ENCODE data around the gene TFAP2A. TPM values are rescaled to one million over a fixed set of nuclear protein-coding genes. Genes with fewer than 3 reads are reported as not detected.

Gene TFAP2A
- total RNA-seq, 4 donors from 2014 or later = 0.31 to 4.6 (median 0.42) TPM; not detected in 1

- 16 to 18% methylated on average over 5 to 6 of the region's 7 CpGs for WGBS, 2 donors (ENCODE audit: low coverage in 1 of 2)
- Histone ChIP-seq H3K4me3 (no peak overlapping the region), H3K27me3 (peaks cover 97% of the 10 kb centered on the region), H3K9me3 (peaks cover 0 to 2% (median 0%) of the 10 kb centered on the region in 3 donors), H3K36me3 (no peaks in the 10 kb centered on the region), H3K27ac (no peak overlapping the region), H3K4me1 (peaks cover 0 to 29% (median 0%) of the 10 kb centered on the region in 3 donors)
- no peak for TF ChIP-seq POLR2A (IDR thresholded peaks at IDR 0.05)
- TF ChIP-seq EP300 (IDR thresholded peaks at IDR 0.05) = no peak
- TF ChIP-seq POLR2AphosphoS5 (IDR thresholded peaks at IDR 0.05) = no peak
- TF ChIP-seq, protein P1, sequence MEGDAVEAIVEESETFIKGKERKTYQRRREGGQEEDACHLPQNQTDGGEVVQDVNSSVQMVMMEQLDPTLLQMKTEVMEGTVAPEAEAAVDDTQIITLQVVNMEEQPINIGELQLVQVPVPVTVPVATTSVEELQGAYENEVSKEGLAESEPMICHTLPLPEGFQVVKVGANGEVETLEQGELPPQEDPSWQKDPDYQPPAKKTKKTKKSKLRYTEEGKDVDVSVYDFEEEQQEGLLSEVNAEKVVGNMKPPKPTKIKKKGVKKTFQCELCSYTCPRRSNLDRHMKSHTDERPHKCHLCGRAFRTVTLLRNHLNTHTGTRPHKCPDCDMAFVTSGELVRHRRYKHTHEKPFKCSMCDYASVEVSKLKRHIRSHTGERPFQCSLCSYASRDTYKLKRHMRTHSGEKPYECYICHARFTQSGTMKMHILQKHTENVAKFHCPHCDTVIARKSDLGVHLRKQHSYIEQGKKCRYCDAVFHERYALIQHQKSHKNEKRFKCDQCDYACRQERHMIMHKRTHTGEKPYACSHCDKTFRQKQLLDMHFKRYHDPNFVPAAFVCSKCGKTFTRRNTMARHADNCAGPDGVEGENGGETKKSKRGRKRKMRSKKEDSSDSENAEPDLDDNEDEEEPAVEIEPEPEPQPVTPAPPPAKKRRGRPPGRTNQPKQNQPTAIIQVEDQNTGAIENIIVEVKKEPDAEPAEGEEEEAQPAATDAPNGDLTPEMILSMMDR (IDR thresholded peaks at IDR 0.05) = no peak
- ATAC-seq = no peak
These were observed 7.8 kb upstream of the TFAP2A start for GRCh38 chr6:10422737-10423034.

DNA sequence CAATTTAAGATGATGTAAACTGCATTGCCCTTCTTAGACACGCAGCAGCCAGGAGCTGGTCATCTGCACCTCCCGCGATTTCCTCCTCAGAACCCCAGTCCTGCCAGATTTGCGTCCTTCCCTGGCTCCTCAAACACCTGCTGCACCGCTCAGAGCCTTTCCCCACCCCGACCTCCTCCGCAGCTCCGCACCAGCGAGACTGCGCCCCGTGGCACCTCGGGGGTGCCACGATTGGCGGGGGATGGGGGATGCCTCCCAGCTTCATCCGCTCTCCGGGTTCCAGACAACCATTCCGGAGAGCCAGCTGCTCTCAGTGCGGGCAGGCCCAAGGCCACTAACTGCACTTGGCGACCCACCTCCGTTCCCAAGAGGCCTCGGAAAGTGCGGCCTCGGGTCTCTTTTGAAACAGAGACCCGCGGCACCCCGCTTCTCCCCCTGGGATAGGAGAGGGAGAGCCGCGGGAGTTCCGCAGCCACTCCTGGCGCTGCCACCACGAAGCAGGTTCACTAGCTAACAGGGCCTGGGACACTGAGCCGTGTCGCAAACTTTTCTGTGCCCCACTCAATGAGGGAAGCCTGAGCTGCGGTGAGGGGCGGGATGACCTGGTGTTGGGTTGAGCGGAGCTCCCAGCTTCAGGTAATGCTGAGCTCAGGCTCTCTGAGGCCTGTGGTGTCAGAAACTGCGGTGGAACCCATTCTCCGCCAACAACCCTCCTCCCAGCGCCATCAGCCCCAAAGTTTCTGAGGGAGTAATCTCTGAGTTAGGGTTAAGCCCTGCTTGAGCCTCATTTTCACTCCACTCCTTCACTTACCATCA is 7.3 kb upstream of the TFAP2A start:
- peaks cover 0 to 33% (median 0%) of the 10 kb centered on the region in 3 donors for H3K4me1 ChIP-seq
- TF ChIP-seq, protein P1 (IDR thresholded peaks at IDR 0.05) = no peak
- TF ChIP-seq POLR2A (IDR thresholded peaks at IDR 0.05) (no peak), POLR2AphosphoS5 (IDR thresholded peaks at IDR 0.05) (no peak), EP300 (IDR thresholded peaks at IDR 0.05) (no peak)
- H3K27me3 ChIP-seq = peaks cover 99% of the 10 kb centered on the region
- peaks cover 0 to 4% (median 0%) of the 10 kb centered on the region in 3 donors for H3K9me3 ChIP-seq
- no peak overlapping the region for H3K4me3 ChIP-seq
- ATAC-seq = no peak
- WGBS, 2 donors (ENCODE audit: low coverage in 1 of 2) = 18 to 20% methylated on average over 1 to 6 of the region's 39 CpGs
- H3K36me3 ChIP-seq = no peaks in the 10 kb centered on the region
- no peak overlapping the region for H3K27ac ChIP-seq

DNA sequence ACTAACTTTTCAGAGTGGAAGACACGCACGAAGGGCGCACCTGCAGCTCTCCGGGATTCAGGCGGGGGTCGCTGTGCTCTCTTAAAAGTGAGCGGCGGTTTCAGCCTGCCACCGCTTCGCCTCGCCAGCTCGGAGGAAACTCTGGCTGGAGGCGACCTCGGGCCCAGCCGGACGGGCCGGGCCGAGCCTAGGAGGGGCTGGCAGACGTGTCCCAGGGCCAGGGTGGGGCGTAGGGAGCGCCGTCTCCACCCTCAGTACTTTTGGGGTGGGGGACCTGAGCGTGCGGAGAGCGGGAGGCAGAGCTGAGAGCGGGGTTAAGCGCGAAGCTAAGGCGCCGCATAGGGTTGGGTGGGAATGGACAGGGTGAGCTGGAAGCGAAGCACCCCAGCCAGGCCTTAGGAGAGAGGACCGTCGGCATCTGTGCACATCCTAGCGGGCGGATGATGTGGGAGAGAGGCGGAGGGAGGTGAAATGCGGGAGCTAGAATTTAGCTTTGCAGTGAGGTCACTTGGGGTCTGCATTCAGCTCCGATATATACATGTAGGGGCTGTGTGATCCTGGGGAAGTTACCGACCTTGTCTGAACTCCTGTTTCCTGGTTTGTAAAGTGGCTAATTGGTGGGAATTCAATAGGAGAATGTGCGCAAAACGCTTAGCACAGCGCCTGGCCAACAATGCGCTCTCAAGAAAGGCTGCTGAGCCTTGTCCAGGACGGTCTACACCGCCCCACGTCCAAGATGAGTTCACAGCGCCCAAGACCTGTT is 6.5 kb upstream of the TFAP2A start:
- no peak for TF ChIP-seq EP300 (IDR thresholded peaks at IDR 0.05)
- TF ChIP-seq POLR2AphosphoS5 (IDR thresholded peaks at IDR 0.05) = no peak
- TF ChIP-seq, protein P1 (IDR thresholded peaks at IDR 0.05) = no peak
- TF ChIP-seq POLR2A (IDR thresholded peaks at IDR 0.05) = no peak
- peaks cover 100% of the 10 kb centered on the region for H3K27me3 ChIP-seq
- peaks cover 0 to 4% (median 0%) of the 10 kb centered on the region in 3 donors for H3K9me3 ChIP-seq
- ATAC-seq = no peak
- no peaks in the 10 kb centered on the region for H3K36me3 ChIP-seq
- WGBS, 2 donors (ENCODE audit: low coverage in 1 of 2) = 10 to 15% methylated on average over 8 to 19 of the region's 47 CpGs
- H3K4me1 ChIP-seq = peaks cover 0 to 34% (median 0%) of the 10 kb centered on the region in 3 donors
- H3K27ac ChIP-seq = no peak overlapping the region
- no peak overlapping the region for H3K4me3 ChIP-seq

DNA sequence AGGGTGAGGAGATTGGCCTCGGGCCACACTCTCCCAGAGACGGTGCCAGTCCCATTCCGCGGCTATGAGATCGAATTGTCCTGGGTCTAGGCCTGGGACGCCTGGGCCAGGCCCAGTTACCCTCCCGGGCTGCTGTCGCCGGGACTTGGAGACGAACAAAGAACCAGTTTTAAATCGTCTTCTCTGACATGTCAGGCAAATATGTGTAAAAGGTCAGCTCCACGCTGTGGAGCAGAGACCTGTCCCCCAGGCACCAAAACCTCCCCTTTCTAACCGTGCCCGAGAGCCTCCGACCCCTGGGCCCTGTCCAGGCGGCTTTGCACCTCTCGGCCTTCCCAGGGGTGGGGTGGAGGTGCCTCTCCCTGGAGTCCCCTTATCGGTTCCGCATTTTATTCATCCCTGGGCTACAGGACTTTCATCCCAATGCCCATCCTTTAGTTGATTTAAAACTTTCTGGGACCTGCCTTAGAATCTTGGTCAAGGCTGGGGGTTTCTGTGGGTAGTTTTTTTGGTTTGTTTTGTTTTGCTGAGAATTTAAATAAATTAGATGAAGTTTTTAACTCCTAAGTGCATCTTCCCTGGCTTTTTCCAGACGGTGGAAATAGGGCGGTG is 5.8 kb upstream of the TFAP2A start:
- peaks cover 0 to 4% (median 0%) of the 10 kb centered on the region in 3 donors for H3K9me3 ChIP-seq
- no peak overlapping the region for H3K27ac ChIP-seq
- WGBS, 2 donors (ENCODE audit: low coverage in 1 of 2) = 0 to 6% methylated on average over 1 to 17 of the region's 21 CpGs
- H3K36me3 ChIP-seq = no peaks in the 10 kb centered on the region
- TF ChIP-seq POLR2AphosphoS5 (IDR thresholded peaks at IDR 0.05) (no peak), POLR2A (IDR thresholded peaks at IDR 0.05) (no peak), EP300 (IDR thresholded peaks at IDR 0.05) (no peak)
- TF ChIP-seq, protein P1 (IDR thresholded peaks at IDR 0.05) = no peak
- no peak overlapping the region for H3K4me3 ChIP-seq
- peaks cover 0 to 29% (median 0%) of the 10 kb centered on the region in 3 donors for H3K4me1 ChIP-seq
- peaks cover 100% of the 10 kb centered on the region for H3K27me3 ChIP-seq
- ATAC-seq = no peak
